Neuronal stem cell (in vitro differentiated cells): ENCODE data around the gene SEMA3F.

ENCODE experiments used
- DNase-seq: peaks from one replicate; pipeline ENCODE4 v3.0.0-alpha.2; 2013; ENCODE audit warnings: low spot score
- H2AFZ ChIP-seq: one replicate; pipeline ENCODE4 v1.6.1; 2013; ENCODE audit warnings: mild to moderate bottlenecking, low read length, inconsistent platforms
- H2AK5ac ChIP-seq: 2 replicates; pipeline ENCODE4 v1.6.1; 2013; ENCODE audit warnings: low read depth, mild to moderate bottlenecking, inconsistent platforms, low read length, moderate library complexity, mixed read lengths
- H2BK120ac ChIP-seq: 2 replicates; pipeline ENCODE4 v1.6.1; 2013; ENCODE audit warnings: low read depth, mild to moderate bottlenecking, inconsistent platforms, low read length, moderate library complexity, mixed read lengths
- H2BK12ac ChIP-seq: one replicate; pipeline ENCODE4 v1.6.1; 2013; ENCODE audit warnings: low read length, inconsistent platforms
- H2BK15ac ChIP-seq: 2 replicates; pipeline ENCODE4 v1.6.1; 2013; ENCODE audit warnings: mild to moderate bottlenecking, low read length, inconsistent platforms, mixed read lengths
- H2BK5ac ChIP-seq: one replicate; pipeline ENCODE4 v1.6.1; 2013; ENCODE audit warnings: inconsistent platforms, mild to moderate bottlenecking, low read length, moderate library complexity
- H3K14ac ChIP-seq: one replicate; pipeline ENCODE4 v1.6.1; 2013; ENCODE audit warnings: low read length, inconsistent platforms
- H3K18ac ChIP-seq: 2 replicates; pipeline ENCODE4 v1.6.1; 2013; ENCODE audit warnings: low read length, inconsistent platforms
- H3K23ac ChIP-seq: 2 replicates; pipeline ENCODE4 v1.6.1; 2013; ENCODE audit warnings: low read depth, mild to moderate bottlenecking, mixed read lengths, low read length, inconsistent platforms; ENCODE audit not compliant: poor library complexity
- H3K27ac ChIP-seq: replicated peaks from 3 replicates; pipeline ENCODE4 v1.5.1; 2013; ENCODE audit warnings: low read length, inconsistent platforms
- H3K27me3 ChIP-seq, 3 experiments: 2 replicates each; pipeline ENCODE4 v1.6.1; 2013; ENCODE audit warnings: low read length in 3 of 3, mild to moderate bottlenecking in 2 of 3, inconsistent platforms in 1 of 3, low read depth in 1 of 3, mixed read lengths in 1 of 3, moderate library complexity in 1 of 3; ENCODE audit not compliant: control insufficient read depth in 3 of 3, insufficient read depth in 3 of 3
- H3K36me3 ChIP-seq, 2 donors: replicated peaks in 1 of 2; 2 replicates each; pipeline ENCODE4 v1.6.1; 2013; ENCODE audit warnings: low read length in 2 of 2; ENCODE audit not compliant: control insufficient read depth in 2 of 2, insufficient read depth in 2 of 2
- H3K4ac ChIP-seq: 2 replicates; pipeline ENCODE4 v1.6.1; 2013; ENCODE audit warnings: inconsistent platforms, mild to moderate bottlenecking, low read length, moderate library complexity
- H3K4me1 ChIP-seq, 2 donors: 1 replicate in 1 of 2; 2 replicates in 1 of 2; pipeline ENCODE4 v1.6.1; 2013; ENCODE audit warnings: low read length in 2 of 2, low read depth in 1 of 2; ENCODE audit not compliant: control insufficient read depth in 2 of 2, insufficient read depth in 1 of 2
- H3K4me2 ChIP-seq: one replicate; pipeline ENCODE4 v1.6.1; 2013; ENCODE audit warnings: mild to moderate bottlenecking, low read length, inconsistent platforms; ENCODE audit not compliant: insufficient read depth, poor library complexity, severe bottlenecking
- H3K4me3 ChIP-seq, 2 donors: 2 replicates each; pipeline ENCODE4 v1.5.1; 2013; ENCODE audit warnings: low read length in 2 of 2, mild to moderate bottlenecking in 2 of 2, inconsistent platforms in 1 of 2, moderate library complexity in 1 of 2
- H3K79me1 ChIP-seq: one replicate; pipeline ENCODE4 v1.6.1; 2013; ENCODE audit warnings: low read depth, mild to moderate bottlenecking, inconsistent platforms, low read length, moderate library complexity
- H3K9ac ChIP-seq: one replicate; pipeline ENCODE4 v1.6.1; 2013; ENCODE audit warnings: mild to moderate bottlenecking, low read depth, low read length, inconsistent platforms; ENCODE audit not compliant: poor library complexity
- H3K9me3 ChIP-seq, 2 donors: replicated peaks in 1 of 2; 2 replicates each; pipeline versions ENCODE3 to v1.6.1; 2013; ENCODE audit warnings: low read length in 2 of 2, mild to moderate bottlenecking in 2 of 2, inconsistent platforms in 1 of 2, low read depth in 1 of 2, mixed read lengths in 1 of 2, moderate library complexity in 1 of 2; ENCODE audit not compliant: control insufficient read depth in 2 of 2, insufficient read depth in 1 of 2
- H4K8ac ChIP-seq: one replicate; pipeline ENCODE4 v1.6.1; 2013; ENCODE audit warnings: low read depth, mild to moderate bottlenecking, inconsistent platforms, low read length, moderate library complexity
- H4K91ac ChIP-seq: one replicate; pipeline ENCODE4 v1.6.1; 2013; ENCODE audit warnings: low read length, low read depth, mild to moderate bottlenecking, inconsistent platforms; ENCODE audit not compliant: poor library complexity
- WGBS, 2 donors: extraction: QIAGEN DNeasy Blood & Tissue Kit; methylation state at CpG; one replicate each; pipeline ENCODE4 v1.1.7; 2013; ENCODE audit warnings: missing lambda C conversion rate in 2 of 2, mixed read lengths in 1 of 2; ENCODE audit not compliant: insufficient read length in 2 of 2, insufficient replicate concordance in 1 of 2; ENCODE audit errors: extremely low coverage in 2 of 2; 5-methylcytosine and 5-hydroxymethylcytosine counted together

The SEMA3F gene

DNA sequence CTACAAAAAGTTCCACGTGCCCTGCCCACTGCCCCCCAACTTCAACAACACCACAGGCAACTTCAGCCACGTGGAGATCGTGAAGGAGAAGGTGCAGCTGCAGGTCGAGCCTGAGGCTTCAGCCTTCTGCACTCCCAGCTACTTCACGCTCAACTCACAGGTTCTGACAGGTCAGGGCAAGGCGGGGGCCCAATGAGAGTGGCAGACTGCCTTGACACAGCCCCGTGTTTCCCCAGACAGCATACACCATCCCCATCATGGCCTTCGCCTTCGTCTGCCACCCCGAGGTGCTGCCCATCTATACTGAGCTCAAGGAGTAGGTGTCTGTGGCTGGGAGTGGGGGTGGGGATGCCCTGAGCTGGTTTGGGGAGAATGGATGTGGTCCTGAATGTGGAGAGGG lies 62.6 kb downstream of the SEMA3F start:
- Histone ChIP-seq H2BK5ac (no peak overlapping the region), H2AK5ac (no peak overlapping the region), H3K36me3 (no peaks in the 10 kb centered on the region), H3K23ac (no peak overlapping the region), H2BK12ac (no peak overlapping the region), H3K4me1 (peaks cover 0 to 18% of the 10 kb centered on the region in 2 donors), H4K8ac (no peak overlapping the region), H2BK15ac (no peak overlapping the region), H3K27ac (no peak overlapping the region), H3K4me3 (peak overlapping the region in 1 of 2 donors; percentile 18), H3K79me1 (no peaks in the 10 kb centered on the region), H3K9ac (peak overlapping the region; percentile 57), H4K91ac (no peak overlapping the region), H3K4ac (no peak overlapping the region), H3K18ac (peak overlapping the region; percentile 46), H3K9me3 (no peaks in the 10 kb centered on the region), H3K14ac (no peak overlapping the region), H3K27me3 (peaks cover 0 to 42% (median 0%) of the 10 kb centered on the region in 3 experiments), H2AFZ (no peak overlapping the region), H3K4me2 (no peak overlapping the region), H2BK120ac (no peak overlapping the region)
- WGBS, 2 donors, result no CpG with 5 or more reads among the region's 10 CpGs
- DNase-seq, result no peak

GRCh38 chr3:50218448-50218847 lies 63.3 kb downstream of the SEMA3F start:
- no CpG with 5 or more reads among the region's 17 CpGs for WGBS, 2 donors
- no peak overlapping the region for H3K9ac ChIP-seq

DNA sequence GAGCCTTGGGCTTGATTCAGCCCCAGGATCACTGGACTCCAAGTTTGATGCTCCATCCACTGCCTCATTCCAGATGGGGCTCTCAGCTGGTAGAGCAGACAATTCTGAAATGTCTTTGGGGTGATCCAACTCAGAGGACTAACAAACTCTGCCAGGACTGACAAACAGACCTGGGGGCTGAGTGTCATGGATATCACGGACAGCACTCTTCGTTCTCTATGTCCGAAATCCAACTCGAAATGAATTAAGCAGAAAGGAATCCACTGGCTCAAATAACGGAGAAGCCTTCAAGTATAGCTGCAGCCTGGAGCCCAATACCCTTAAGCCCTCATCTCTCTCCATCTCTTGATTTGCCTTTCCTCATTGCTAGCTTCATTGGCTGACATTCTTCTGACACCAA lies 64.2 kb downstream of the SEMA3F start:
- no peak overlapping the region for H2BK5ac ChIP-seq
- no peak overlapping the region for H4K8ac ChIP-seq
- no peak for DNase-seq
- H3K18ac ChIP-seq, result no peak overlapping the region
- no peaks in the 10 kb centered on the region for H3K36me3 ChIP-seq
- H2AFZ ChIP-seq, result no peak overlapping the region
- H2BK15ac ChIP-seq, result no peak overlapping the region
- H2BK120ac ChIP-seq, result no peak overlapping the region
- H2BK12ac ChIP-seq, result no peak overlapping the region
- H3K9me3 ChIP-seq, result no peaks in the 10 kb centered on the region
- no peak overlapping the region for H3K27ac ChIP-seq
- no peak overlapping the region for H3K4me2 ChIP-seq
- H2AK5ac ChIP-seq, result no peak overlapping the region
- no peak overlapping the region for H3K9ac ChIP-seq
- H3K4me3 ChIP-seq, result no peak overlapping the region
- no peak overlapping the region for H3K23ac ChIP-seq
- H3K4ac ChIP-seq, result no peak overlapping the region
- no peaks in the 10 kb centered on the region for H3K79me1 ChIP-seq
- H4K91ac ChIP-seq, result no peak overlapping the region
- peaks cover 0 to 18% of the 10 kb centered on the region in 2 donors for H3K4me1 ChIP-seq
- H3K14ac ChIP-seq, result no peak overlapping the region
- peaks cover 0 to 34% (median 0%) of the 10 kb centered on the region in 3 experiments for H3K27me3 ChIP-seq
- no CpG with 5 or more reads among the region's 5 CpGs for WGBS, 2 donors

More at GRCh38 chr3:50218448-50218847, 63.3 kb downstream of the SEMA3F start:
- Histone ChIP-seq H3K4ac (peak overlapping the region; percentile 67), H3K23ac (peak overlapping the region; percentile 95), H4K8ac (peak overlapping the region; percentile 55), H2AK5ac (peak overlapping the region; percentile 81), H2BK120ac (peak overlapping the region; percentile 32), H3K4me1 (peaks cover 0 to 18% of the 10 kb centered on the region in 2 donors), H3K27me3 (peaks cover 0 to 37% (median 0%) of the 10 kb centered on the region in 3 experiments), H2BK5ac (no peak overlapping the region), H3K27ac (no peak overlapping the region), H3K36me3 (no peaks in the 10 kb centered on the region), H3K4me3 (peak overlapping the region in 1 of 2 donors; percentile 32), H3K9me3 (no peaks in the 10 kb centered on the region), H4K91ac (peak overlapping the region; percentile 94), H2BK15ac (peak overlapping the region; percentile 82), H3K79me1 (no peaks in the 10 kb centered on the region), H3K4me2 (no peak overlapping the region), H3K18ac (peak overlapping the region; percentile 66), H2BK12ac (no peak overlapping the region), H2AFZ (no peak overlapping the region), H3K14ac (peak overlapping the region; percentile 76)
- no peak for DNase-seq

DNA sequence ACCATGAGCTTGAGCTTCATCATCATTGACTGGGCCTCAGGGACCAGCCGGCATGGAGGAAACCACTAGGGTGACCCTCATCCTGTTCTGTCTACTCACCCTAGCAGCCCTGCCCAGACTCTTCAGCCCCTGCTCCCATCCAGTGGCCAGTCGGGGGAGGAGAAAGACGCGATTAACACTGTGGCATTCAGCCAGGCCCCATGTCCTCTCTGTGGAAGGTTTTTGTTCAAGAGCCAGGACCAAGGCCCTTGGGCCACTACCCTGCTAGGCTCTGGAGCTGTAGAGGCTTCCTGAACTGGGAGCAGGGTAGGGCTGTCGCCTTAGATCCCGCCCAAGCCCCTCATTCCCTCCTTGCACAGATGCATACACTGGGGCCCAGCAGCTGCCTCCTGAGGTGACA lies 65.0 kb downstream of the SEMA3F start:
- Histone ChIP-seq H4K91ac (no peak overlapping the region), H3K36me3 (no peaks in the 10 kb centered on the region), H3K79me1 (no peaks in the 10 kb centered on the region), H4K8ac (no peak overlapping the region), H3K9ac (peak overlapping the region; percentile 39), H2BK15ac (no peak overlapping the region), H3K27me3 (peaks cover 0 to 31% (median 2%) of the 10 kb centered on the region in 3 experiments), H2BK5ac (no peak overlapping the region), H3K4me2 (no peak overlapping the region), H3K4me1 (peaks cover 0 to 18% of the 10 kb centered on the region in 2 donors), H2BK12ac (no peak overlapping the region), H3K18ac (peak overlapping the region; percentile 67), H3K4ac (no peak overlapping the region), H3K4me3 (no peak overlapping the region), H3K9me3 (no peaks in the 10 kb centered on the region), H2AFZ (peak overlapping the region; percentile 0), H3K23ac (peak overlapping the region; percentile 57), H3K14ac (peak overlapping the region; percentile 58), H2BK120ac (no peak overlapping the region), H2AK5ac (no peak overlapping the region), H3K27ac (no peak overlapping the region)
- WGBS, 2 donors, result no CpG with 5 or more reads among the region's 6 CpGs
- no peak for DNase-seq
